Stimulated activated CD4-positive, alpha-beta T cell treated with anti-CD3 and anti-CD28 coated beads, Interleukin-2, amount 100 ng/mL, for 48 hours (primary cell): Measurements from ENCODE around the gene AMFR.

ENCODE experiments used
- DNase-seq, 2 donors: peaks; one replicate each; pipeline ENCODE4 v3.0.0-alpha.2; 2020

The AMFR gene

GRCh38 chr16:56346131-56346890 is 79.0 kb downstream of the AMFR start:
- no peak for DNase-seq

- no peak for DNase-seq
These were observed 79.8 kb downstream of the AMFR start for GRCh38 chr16:56345406-56346050.

- no peak for DNase-seq
These were observed 80.6 kb downstream of the AMFR start for GRCh38 chr16:56344518-56345405.

- no peak for DNase-seq
These were observed 81.5 kb downstream of the AMFR start for GRCh38 chr16:56343661-56344517.

GRCh38 chr16:56341656-56342399 is 83.5 kb downstream of the AMFR start:
- no peak for DNase-seq

- DNase-seq: no peak
These were observed 84.4 kb downstream of the AMFR start for GRCh38 chr16:56340864-56341365.

GRCh38 chr16:56340416-56340815 is 84.9 kb downstream of the AMFR start:
- DNase-seq: no peak

- DNase-seq: no peak
These were observed 85.7 kb downstream of the AMFR start for GRCh38 chr16:56339431-56340195.

GRCh38 chr16:56338566-56339318 is 86.6 kb downstream of the AMFR start:
- DNase-seq: no peak

- no peak for DNase-seq
These were observed 87.5 kb downstream of the AMFR start for GRCh38 chr16:56337858-56338325.

GRCh38 chr16:56337131-56337857 is 88.1 kb downstream of the AMFR start:
- no peak for DNase-seq

GRCh38 chr16:56336711-56337110 is 88.6 kb downstream of the AMFR start:
- no peak for DNase-seq

GRCh38 chr16:56336071-56336688 is 89.2 kb downstream of the AMFR start:
- no peak for DNase-seq

- DNase-seq: no peak
These were observed 90.6 kb downstream of the AMFR start for GRCh38 chr16:56334761-56335160.

- no peak for DNase-seq
These were observed 92.8 kb downstream of the AMFR start for GRCh38 chr16:56332464-56333079.

- no peak for DNase-seq
These were observed 93.4 kb downstream of the AMFR start for GRCh38 chr16:56331915-56332314.

- DNase-seq: no peak
These were observed 93.9 kb downstream of the AMFR start for GRCh38 chr16:56331399-56331798.

- no peak for DNase-seq
These were observed 94.9 kb downstream of the AMFR start for GRCh38 chr16:56330476-56330875.
